Smooth muscle cell (in vitro differentiated cells): Measurements from ENCODE around the gene HEBP1. TPM values are rescaled to one million over a fixed set of nuclear protein-coding genes. Genes with fewer than 3 reads are reported as not detected.

ENCODE experiments used
- DNase-seq: peaks from one replicate; lab custom pipeline; 2025; ENCODE audit not compliant: unreplicated experiment; lab: John Stamatoyannopoulos, UW
- H2AFZ ChIP-seq: fragments of 200-600 bp; sonication (generic); 2 replicates; pipeline ENCODE4 v1.6.0; 2016; ENCODE audit warnings: antibody characterized with exemption, low read depth, mild to moderate bottlenecking
- H3F3A ChIP-seq: fragments of 200-600 bp; sonication (generic); 2 replicates; pipeline ENCODE4 v1.6.0; 2017; ENCODE audit warnings: antibody characterized with exemption, low read depth
- H3K27ac ChIP-seq: fragments of 200-600 bp; sonication (generic); 2 replicates; pipeline ENCODE4 v1.5.1; 2016; ENCODE audit warnings: low read depth, mild to moderate bottlenecking
- H3K27me3 ChIP-seq: fragments of 200-600 bp; sonication (generic); 2 replicates; pipeline ENCODE4 v1.6.1; 2016; ENCODE audit warnings: low read depth, mild to moderate bottlenecking
- H3K36me3 ChIP-seq: fragments of 200-600 bp; sonication (generic); 2 replicates; pipeline ENCODE4 v1.5.1; 2016; ENCODE audit warnings: low read depth
- H3K4me1 ChIP-seq: fragments of 200-600 bp; sonication (generic); 2 replicates; pipeline ENCODE4 v1.5.1; 2016; ENCODE audit warnings: low read depth
- H3K4me2 ChIP-seq: fragments of 200-600 bp; sonication (generic); 2 replicates; pipeline ENCODE4 v1.6.0; 2016; ENCODE audit warnings: mild to moderate bottlenecking
- H3K4me3 ChIP-seq: fragments of 200-600 bp; sonication (generic); 2 replicates; pipeline ENCODE4 v1.5.1; 2016; ENCODE audit warnings: mild to moderate bottlenecking
- H3K79me2 ChIP-seq: fragments of 200-600 bp; sonication (generic); 2 replicates; pipeline ENCODE4 v1.6.0; 2016; ENCODE audit warnings: low read depth, mild to moderate bottlenecking
- H3K9ac ChIP-seq: fragments of 200-600 bp; sonication (generic); 2 replicates; pipeline ENCODE4 v1.6.0; 2016; ENCODE audit warnings: low read depth
- H3K9me3 ChIP-seq: fragments of 200-600 bp; sonication (generic); replicated peaks from 2 replicates; pipeline ENCODE4 v1.5.1; 2016; ENCODE audit warnings: low read depth
- H4K20me1 ChIP-seq: fragments of 200-600 bp; sonication (generic); 2 replicates; pipeline ENCODE4 v1.6.0; 2016; ENCODE audit warnings: low read depth
- WGBS: methylation state at CpG from one replicate; pipeline ENCODE4 v1.1.7; 2016; ENCODE audit warnings: low lambda C conversion rate; 5-methylcytosine and 5-hydroxymethylcytosine counted together
- polyA plus RNA-seq: library from polyadenylated mRNA; unstranded; fragments of >200 nt; fragmentation: Nextera tagmentation; extraction: Ambion mirVana; gene quantifications from 2 replicates; pipeline ENCODE4 v1.2.1, GENCODE V29; 2016
- total RNA-seq: library from RNA; depleted of rRNA; stranded (reverse); fragments of >200 nt; gene quantifications from 2 replicates; pipeline ENCODE4 v1.2.3, GENCODE V29; 2014
- TF ChIP-seq, protein P1 (sequence below): fragments of 200-600 bp; sonication (generic); IDR thresholded peaks from 2 replicates; pipeline ENCODE4 v1.5.1; 2017; ENCODE audit warnings: borderline replicate concordance, mild to moderate bottlenecking, antibody characterized with exemption; ENCODE audit not compliant: insufficient read depth, poor library complexity, severe bottlenecking

HEBP1 gene
- total and polyA plus RNA-seq, 2 experiments from 2014 or later = 16.1 to 55.8 TPM

DNA sequence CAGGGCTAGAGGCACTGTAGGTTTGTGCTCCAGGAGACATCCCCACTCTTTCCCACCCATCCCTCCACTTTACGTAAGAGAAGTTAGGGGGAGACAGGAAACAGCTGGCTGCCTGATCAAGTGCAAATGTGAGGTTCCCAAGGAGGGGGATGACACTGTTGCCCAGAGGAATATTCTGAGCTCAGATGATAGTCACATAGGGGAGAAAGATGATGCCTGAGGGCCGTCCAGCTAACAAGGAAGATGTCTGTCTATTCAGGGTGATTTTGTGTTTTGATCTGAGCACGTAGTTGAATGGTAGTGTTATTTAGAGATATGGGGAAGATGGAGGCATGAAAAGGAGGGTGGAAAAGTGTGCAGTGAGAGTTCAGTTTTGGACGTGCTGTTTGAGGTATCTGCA lies 34.2 kb downstream of the HEBP1 start:
- Histone ChIP-seq H3K36me3 (no peaks in the 10 kb centered on the region), H3K9ac (no peak overlapping the region), H4K20me1 (no peaks in the 10 kb centered on the region), H2AFZ (no peak overlapping the region), H3K27ac (no peak overlapping the region), H3K4me3 (no peak overlapping the region), H3K79me2 (no peaks in the 10 kb centered on the region), H3K27me3 (no peaks in the 10 kb centered on the region), H3F3A (no peaks in the 10 kb centered on the region), H3K4me1 (no peaks in the 10 kb centered on the region), H3K9me3 (no peaks in the 10 kb centered on the region), H3K4me2 (no peak overlapping the region)
- no peak for DNase-seq
- WGBS = 97% methylated on average over 4 of the region's 4 CpGs
- TF ChIP-seq, protein P1, sequence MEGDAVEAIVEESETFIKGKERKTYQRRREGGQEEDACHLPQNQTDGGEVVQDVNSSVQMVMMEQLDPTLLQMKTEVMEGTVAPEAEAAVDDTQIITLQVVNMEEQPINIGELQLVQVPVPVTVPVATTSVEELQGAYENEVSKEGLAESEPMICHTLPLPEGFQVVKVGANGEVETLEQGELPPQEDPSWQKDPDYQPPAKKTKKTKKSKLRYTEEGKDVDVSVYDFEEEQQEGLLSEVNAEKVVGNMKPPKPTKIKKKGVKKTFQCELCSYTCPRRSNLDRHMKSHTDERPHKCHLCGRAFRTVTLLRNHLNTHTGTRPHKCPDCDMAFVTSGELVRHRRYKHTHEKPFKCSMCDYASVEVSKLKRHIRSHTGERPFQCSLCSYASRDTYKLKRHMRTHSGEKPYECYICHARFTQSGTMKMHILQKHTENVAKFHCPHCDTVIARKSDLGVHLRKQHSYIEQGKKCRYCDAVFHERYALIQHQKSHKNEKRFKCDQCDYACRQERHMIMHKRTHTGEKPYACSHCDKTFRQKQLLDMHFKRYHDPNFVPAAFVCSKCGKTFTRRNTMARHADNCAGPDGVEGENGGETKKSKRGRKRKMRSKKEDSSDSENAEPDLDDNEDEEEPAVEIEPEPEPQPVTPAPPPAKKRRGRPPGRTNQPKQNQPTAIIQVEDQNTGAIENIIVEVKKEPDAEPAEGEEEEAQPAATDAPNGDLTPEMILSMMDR = no peak

DNA sequence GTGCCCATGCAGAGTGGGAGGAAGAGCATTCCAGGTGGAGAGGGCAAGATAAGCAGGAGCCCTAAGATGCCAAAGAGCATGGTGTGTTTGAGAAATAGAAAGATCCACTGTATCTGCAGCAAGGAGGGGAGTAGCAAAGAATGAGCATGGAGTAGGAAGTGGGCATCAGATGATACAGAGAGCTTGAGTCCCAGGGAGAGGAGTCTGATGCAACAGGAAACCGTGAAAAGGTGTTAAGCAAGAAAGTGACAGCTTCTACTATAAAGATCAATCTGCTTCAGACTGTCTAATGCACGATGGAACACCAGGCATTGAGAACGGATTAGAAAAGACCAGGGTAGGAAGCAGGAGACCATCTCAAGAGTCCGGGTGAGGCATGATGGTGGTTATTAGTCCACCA lies 35.8 kb downstream of the HEBP1 start:
- DNase-seq = no peak
- no peaks in the 10 kb centered on the region for H4K20me1 ChIP-seq
- no peak overlapping the region for H3K4me2 ChIP-seq
- H3K9me3 ChIP-seq = no peaks in the 10 kb centered on the region
- H3K79me2 ChIP-seq = no peaks in the 10 kb centered on the region
- H3K27me3 ChIP-seq = no peaks in the 10 kb centered on the region
- no peaks in the 10 kb centered on the region for H3K36me3 ChIP-seq
- TF ChIP-seq, protein P1 = no peak
- H3K9ac ChIP-seq = no peak overlapping the region
- H3K4me1 ChIP-seq = no peaks in the 10 kb centered on the region
- no peak overlapping the region for H3K4me3 ChIP-seq
- no peak overlapping the region for H3K27ac ChIP-seq
- no peaks in the 10 kb centered on the region for H3F3A ChIP-seq
- no peak overlapping the region for H2AFZ ChIP-seq
- WGBS = 91% methylated on average over 4 of the region's 4 CpGs

DNA sequence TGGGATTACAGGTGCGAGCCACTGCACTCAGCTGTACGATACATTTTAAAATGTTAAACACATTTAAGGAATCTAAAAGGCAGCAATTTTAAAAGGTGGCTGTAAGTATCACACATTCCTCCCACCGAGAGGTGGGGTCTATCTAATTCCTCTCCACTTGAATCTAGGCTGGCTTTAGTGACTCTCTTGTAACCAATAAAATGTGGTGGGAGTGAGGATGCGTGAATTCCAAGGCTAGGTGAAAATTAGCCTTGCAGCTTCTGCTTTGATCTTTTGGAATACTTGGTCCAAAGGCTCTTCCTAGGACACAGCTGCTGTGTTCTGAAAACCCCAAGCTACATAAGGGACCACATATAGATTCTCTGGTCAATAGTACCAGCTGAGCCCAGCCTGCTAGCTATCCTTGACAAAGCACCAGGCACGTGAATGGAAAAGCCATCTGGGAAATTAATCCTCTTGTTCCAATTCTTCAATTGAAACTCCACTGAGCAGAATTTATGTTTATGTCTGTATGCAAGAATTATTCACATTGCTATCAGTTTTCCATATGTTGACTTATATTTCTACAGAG lies 39.3 kb downstream of the HEBP1 start:
- Histone ChIP-seq H3K9me3 (no peaks in the 10 kb centered on the region), H3K4me2 (no peak overlapping the region), H4K20me1 (no peaks in the 10 kb centered on the region), H3K9ac (no peak overlapping the region), H3F3A (no peaks in the 10 kb centered on the region), H3K27ac (no peak overlapping the region), H3K27me3 (no peaks in the 10 kb centered on the region), H3K36me3 (no peaks in the 10 kb centered on the region), H3K79me2 (no peaks in the 10 kb centered on the region), H2AFZ (no peak overlapping the region), H3K4me3 (no peak overlapping the region), H3K4me1 (no peaks in the 10 kb centered on the region)
- TF ChIP-seq, protein P1 = no peak
- DNase-seq = no peak
- WGBS = 83% methylated on average over 5 of the region's 5 CpGs

DNA sequence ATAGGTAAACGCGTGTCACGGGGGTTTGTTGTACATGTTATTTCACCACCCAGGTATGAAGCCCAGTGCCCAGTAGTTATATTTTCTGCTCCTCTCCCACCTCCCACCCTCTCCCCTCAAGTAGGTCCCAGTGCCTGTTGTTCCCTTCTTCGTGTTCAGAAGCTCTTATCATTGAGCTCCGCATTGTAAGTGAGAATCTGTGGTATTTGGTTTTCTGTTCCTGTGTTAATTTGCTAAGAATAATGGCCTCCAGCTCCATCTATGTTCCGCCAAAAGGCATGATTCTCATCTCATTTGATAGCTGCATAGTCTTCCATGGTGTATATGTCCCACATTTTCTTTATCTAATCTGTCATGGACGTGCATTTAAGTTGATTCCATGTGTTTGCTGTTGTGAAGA lies 41.2 kb downstream of the HEBP1 start:
- DNase-seq = no peak
- Histone ChIP-seq H3K9me3 (no peaks in the 10 kb centered on the region), H4K20me1 (no peaks in the 10 kb centered on the region), H3K79me2 (no peaks in the 10 kb centered on the region), H3F3A (no peaks in the 10 kb centered on the region), H3K36me3 (no peaks in the 10 kb centered on the region), H3K27ac (no peak overlapping the region), H3K9ac (no peak overlapping the region), H3K4me3 (no peak overlapping the region), H3K4me1 (no peaks in the 10 kb centered on the region), H2AFZ (no peak overlapping the region), H3K4me2 (no peak overlapping the region), H3K27me3 (no peaks in the 10 kb centered on the region)
- TF ChIP-seq, protein P1 = no peak
- 71% methylated on average over 7 of the region's 7 CpGs for WGBS
